ENCODE measurements around the gene CFAP251. TPM values are rescaled to one million over a fixed set of nuclear protein-coding genes. Genes with fewer than 3 reads are reported as not detected.
"Not testable (repeated sequence)": the region's sequence is repeated elsewhere in the genome, so short reads cannot be mapped to it uniquely, and the experiment has no call there.

CFAP251 gene, protein sequence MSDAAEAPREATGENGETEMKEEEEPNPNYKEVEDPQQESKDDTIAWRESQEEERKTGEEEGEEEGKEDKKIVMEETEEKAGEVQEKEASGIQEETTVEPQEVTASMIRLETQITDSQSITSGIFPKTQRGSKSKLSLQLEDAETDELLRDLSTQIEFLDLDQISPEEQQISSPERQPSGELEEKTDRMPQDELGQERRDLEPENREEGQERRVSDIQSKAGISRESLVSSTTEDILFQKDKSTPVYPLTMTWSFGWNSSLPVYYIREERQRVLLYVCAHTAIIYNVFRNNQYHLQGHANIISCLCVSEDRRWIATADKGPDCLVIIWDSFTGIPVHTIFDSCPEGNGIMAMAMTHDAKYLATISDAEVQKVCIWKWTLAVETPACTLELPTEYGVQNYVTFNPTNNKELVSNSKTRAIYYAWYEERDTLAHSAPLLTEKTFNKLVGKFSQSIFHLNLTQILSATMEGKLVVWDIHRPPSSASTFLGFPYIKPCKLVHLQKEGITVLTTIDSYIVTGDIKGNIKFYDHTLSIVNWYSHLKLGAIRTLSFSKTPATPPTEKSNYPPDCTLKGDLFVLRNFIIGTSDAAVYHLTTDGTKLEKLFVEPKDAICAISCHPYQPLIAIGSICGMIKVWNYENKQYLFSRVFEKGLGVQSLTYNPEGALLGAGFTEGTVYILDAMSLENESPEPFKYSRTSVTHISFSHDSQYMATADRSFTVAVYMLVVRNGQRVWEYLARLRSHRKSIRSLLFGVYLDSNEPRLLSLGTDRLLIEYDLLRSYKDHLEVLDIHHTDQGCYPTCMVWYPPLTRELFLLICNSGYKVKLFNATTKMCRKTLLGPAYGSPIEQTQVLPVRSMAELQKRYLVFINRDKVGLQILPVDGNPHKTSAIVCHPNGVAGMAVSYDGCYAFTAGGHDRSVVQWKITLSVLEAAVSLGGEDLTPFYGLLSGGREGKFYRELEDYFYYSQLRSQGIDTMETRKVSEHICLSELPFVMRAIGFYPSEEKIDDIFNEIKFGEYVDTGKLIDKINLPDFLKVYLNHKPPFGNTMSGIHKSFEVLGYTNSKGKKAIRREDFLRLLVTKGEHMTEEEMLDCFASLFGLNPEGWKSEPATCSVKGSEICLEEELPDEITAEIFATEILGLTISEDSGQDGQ
- 1.8 TPM for polyA plus RNA-seq (2012; ENCODE audit: low read depth, missing spikeins)

DNA sequence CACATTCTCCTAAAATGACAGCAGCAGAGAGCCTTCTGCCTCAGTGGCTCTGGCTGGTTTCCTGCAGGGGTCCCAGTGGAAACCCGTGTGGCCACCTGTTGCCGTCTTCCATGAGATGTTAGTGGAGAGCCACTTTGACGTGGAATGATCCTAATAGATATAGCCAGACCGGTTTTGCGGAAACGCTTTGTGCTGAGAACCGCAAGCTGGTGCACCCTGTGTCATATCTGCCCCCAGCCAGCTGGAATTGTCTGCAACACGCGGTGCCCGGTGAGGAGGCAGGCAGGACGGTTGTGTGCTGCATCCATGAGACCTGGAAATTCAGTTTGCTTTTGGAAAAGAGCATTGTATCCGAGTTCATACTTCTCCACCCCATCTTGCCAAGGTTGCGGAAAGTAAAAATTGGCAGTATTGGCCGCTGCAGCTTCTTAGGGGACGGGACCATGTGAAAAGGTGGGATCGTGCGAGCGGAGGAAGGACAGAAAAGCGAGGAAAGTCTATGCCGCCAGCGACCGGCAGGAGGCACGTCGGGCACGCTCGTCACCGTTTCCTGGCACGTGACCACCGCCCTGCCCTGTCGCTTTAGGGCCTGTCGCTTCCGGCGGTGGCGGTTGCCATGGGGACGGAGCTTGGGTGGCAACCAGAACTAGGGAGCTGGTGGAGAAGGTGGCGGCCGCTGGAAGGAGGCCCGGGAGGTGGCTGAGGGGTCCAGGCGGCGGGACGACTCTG, at the start of gene CFAP251:
CFAP251 (plus strand) TSS at position 643 of the 729 bp plus-strand sequence. CDS start 2,714 bp downstream, outside the sequence.
- no peak for TF ChIP-seq TAF1 (IDR thresholded peaks at IDR 0.05; ENCODE audit: low read depth, low read length)
- no peak for TF ChIP-seq PAX5 (IDR thresholded peaks at IDR 0.05; ENCODE audit: insufficient read depth, low read length, severe bottlenecking)
- peak; percentile 25; the same call in 1 of the 2 replicates for TF ChIP-seq POLR2AphosphoS5 (IDR thresholded peaks at IDR 0.05; ENCODE audit: low read depth, low read length)
- TF ChIP-seq POLR2A (IDR thresholded peaks at IDR 0.05; ENCODE audit: low read depth, low read length): no peak; the same call in 1 of the 2 replicates
- no peak for TF ChIP-seq POU2F2 (IDR thresholded peaks at IDR 0.05; ENCODE audit: low read depth, low read length)
- TF ChIP-seq SPI1 (IDR thresholded peaks at IDR 0.05; ENCODE audit: low read depth, low read length): no peak
- peak; percentile 89 for DNase-seq (ENCODE audit: insufficient read length, low spot score)
- FAIRE-seq: peak; percentile 99

DNA sequence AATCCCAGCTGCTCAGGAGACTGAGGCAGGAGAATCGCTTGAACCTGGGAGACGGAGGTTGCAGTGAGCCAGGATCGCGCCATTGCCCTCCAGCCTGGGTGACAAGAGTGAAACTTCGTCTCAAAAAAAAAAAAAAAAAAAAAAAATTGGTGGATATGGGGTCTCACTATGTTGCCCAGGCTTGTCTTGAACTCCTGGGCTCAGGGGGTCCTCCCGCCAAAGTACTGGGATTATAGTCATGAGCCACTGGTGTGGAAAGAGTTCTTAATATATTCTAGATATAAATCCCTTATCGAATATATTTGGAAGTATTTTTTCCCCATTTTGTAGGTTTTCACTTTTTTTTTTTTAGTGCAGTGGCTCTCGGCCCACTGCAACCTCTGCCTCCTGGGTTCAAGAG, 49.2 kb upstream of the CFAP251 start:
- not testable (repeated sequence) for DNase-seq (ENCODE audit: insufficient read length, low spot score); FAIRE-seq

DNA sequence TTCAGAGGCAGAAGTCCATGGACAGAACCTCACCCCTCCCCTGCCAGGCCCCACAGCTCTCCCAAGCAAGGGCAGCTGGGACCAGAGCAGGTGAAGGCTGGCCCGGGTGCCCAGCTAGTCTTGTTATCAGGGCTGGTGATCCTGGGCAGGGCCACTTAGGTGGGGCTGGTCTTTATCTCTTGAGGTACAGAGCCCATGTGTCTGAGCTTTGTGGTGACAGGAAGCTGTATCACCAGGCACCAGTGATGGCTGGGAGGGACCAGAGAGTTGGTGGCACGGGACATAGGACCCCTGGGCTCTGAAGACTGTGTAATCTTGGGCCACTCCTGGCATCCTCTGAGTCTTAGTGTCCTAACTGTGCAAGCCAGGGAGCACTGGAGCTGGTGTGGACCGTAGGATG, 46.9 kb upstream of the CFAP251 start:
- no peak for TF ChIP-seq POLR2A (IDR thresholded peaks at IDR 0.05; ENCODE audit: low read depth, low read length)
- no peak for TF ChIP-seq SPI1 (IDR thresholded peaks at IDR 0.05; ENCODE audit: low read depth, low read length)
- TF ChIP-seq PAX5 (IDR thresholded peaks at IDR 0.05; ENCODE audit: insufficient read depth, low read length, severe bottlenecking): no peak
- DNase-seq (ENCODE audit: insufficient read length, low spot score): no peak
- FAIRE-seq: no peak

DNA sequence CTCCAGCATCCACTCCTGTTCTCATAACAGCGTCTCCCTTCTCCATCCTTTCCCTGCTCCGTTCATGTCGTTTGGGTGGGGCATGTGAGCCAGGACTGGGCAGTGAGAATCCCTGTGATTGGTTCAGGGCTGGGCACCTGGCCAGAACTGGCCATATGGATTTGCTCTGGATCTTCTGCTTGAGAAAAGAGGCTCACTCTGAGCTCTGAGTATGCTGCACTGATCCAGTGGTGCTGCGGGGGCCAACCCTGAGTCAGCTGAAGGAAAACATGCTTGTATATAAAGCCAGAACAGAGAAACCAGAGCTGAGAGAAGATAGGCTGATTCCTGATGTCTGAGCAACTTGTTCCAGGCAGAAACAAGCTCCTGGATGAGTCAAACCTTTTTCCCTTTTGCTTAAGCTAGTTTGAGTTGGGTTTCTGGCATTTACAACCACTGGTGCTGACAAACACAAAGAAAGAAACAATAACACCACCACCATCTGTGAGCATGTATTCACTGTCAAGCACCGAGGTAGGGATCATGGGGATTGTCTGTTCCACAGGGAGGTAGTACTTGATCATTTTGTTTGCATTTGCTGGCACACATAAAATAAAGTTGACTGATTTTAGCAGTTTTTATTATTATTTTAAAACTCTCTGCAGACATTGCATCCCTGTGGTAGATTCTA, 45.7 kb upstream of the CFAP251 start:
- FAIRE-seq: no peak
- TF ChIP-seq TAF1 (IDR thresholded peaks at IDR 0.05; ENCODE audit: low read depth, low read length) (no peak), POLR2A (IDR thresholded peaks at IDR 0.05; ENCODE audit: low read depth, low read length) (no peak), PAX5 (IDR thresholded peaks at IDR 0.05; ENCODE audit: insufficient read depth, low read length, severe bottlenecking) (no peak), POLR2AphosphoS5 (IDR thresholded peaks at IDR 0.05; ENCODE audit: low read depth, low read length) (no peak), POU2F2 (IDR thresholded peaks at IDR 0.05; ENCODE audit: low read depth, low read length) (no peak), SPI1 (IDR thresholded peaks at IDR 0.05; ENCODE audit: low read depth, low read length) (no peak)
- no peak for DNase-seq (ENCODE audit: insufficient read length, low spot score)

DNA sequence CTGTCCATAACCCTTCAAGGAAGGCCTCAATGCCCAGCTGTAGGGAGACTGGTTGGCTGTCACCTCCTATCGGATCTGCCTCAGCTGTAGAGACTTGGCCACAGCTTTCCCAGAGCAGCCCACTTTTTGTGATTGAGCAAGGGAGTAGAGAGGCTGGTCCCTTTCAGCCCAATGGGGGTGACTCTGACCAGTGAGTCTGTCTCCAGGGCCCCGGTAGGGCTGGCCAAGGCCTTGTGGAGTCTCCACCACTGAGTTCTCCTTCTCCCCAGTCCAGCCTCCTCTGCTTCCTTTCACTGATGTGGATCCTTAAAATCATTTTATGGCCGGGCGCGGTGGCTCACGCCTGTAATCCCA, 45.2 kb upstream of the CFAP251 start:
- TF ChIP-seq TAF1 (IDR thresholded peaks at IDR 0.05; ENCODE audit: low read depth, low read length): no peak

DNA sequence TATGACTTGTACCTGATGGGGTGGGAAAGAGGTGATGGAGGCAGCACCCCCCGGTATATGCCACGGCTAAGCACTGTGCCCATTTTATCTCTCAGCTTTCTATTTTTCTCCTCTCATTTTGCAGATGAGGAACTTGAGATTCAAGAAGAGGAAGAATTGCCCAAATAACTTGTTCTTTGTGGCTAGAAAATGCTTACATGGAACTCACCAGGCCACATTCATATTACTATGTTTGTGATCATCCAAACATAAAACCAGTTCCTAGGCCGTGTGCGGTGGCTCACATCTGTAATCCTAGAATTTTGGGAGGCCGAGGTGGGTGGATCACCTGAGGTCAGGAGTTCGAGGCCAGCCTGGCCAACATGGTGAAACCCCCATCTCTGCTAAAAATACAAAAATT, 44.3 kb upstream of the CFAP251 start:
- no peak for TF ChIP-seq TAF1 (IDR thresholded peaks at IDR 0.05; ENCODE audit: low read depth, low read length)
- no peak for TF ChIP-seq POU2F2 (IDR thresholded peaks at IDR 0.05; ENCODE audit: low read depth, low read length)
- no peak for TF ChIP-seq PAX5 (IDR thresholded peaks at IDR 0.05; ENCODE audit: insufficient read depth, low read length, severe bottlenecking)
- no peak for TF ChIP-seq SPI1 (IDR thresholded peaks at IDR 0.05; ENCODE audit: low read depth, low read length)
- no peak for TF ChIP-seq POLR2A (IDR thresholded peaks at IDR 0.05; ENCODE audit: low read depth, low read length)
- TF ChIP-seq POLR2AphosphoS5 (IDR thresholded peaks at IDR 0.05; ENCODE audit: low read depth, low read length): no peak
- DNase-seq (ENCODE audit: insufficient read length, low spot score): no peak
- no peak for FAIRE-seq

More for the DNA sequence above, 45.2 kb upstream of the CFAP251 start:
- DNase-seq (ENCODE audit: insufficient read length, low spot score): no peak
- FAIRE-seq: no peak

DNA sequence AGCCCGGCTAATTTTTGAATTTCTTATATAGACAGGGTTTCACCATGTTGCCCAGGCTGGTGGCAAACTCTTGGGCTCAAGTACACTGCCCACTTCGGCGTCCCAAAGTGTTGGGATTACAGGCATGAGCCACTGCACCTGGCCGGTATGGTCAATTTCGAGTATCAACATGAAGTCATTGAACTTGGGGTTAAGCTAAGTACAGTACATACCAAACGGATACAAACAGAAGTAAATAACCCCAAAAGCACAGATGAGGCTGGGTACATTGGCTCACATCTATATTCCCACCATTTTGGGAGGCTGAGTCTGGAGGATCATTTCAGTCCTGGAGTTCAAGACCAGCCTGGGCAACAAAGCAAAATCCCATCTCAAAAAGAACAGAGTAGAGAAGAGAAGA, 42.8 kb upstream of the CFAP251 start:
- TF ChIP-seq POLR2A (IDR thresholded peaks at IDR 0.05; ENCODE audit: low read depth, low read length): no peak
- TF ChIP-seq TAF1 (IDR thresholded peaks at IDR 0.05; ENCODE audit: low read depth, low read length): no peak
- TF ChIP-seq POU2F2 (IDR thresholded peaks at IDR 0.05; ENCODE audit: low read depth, low read length): no peak
- TF ChIP-seq SPI1 (IDR thresholded peaks at IDR 0.05; ENCODE audit: low read depth, low read length): no peak
- TF ChIP-seq PAX5 (IDR thresholded peaks at IDR 0.05; ENCODE audit: insufficient read depth, low read length, severe bottlenecking): no peak
- TF ChIP-seq POLR2AphosphoS5 (IDR thresholded peaks at IDR 0.05; ENCODE audit: low read depth, low read length): no peak
- DNase-seq (ENCODE audit: insufficient read length, low spot score): no peak
- no peak for FAIRE-seq

DNA sequence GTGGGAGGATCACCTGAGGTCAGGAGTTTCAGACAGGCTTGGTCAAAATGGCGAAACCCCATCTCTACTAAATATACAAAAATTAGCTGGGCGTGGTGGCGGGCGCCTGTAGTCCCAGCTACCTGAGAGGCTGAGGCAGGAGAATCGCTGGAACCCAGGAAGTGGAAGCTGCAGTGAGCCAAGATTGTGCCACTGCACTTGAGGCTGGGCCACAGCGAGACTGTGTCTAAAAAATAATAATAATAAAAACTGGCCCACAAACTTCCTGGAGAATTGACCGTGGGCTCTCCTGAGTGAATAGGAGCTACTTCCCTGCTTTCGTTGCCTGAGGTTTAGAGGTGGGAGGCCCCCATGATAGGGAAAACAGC, 42.3 kb upstream of the CFAP251 start:
- not testable (repeated sequence) for DNase-seq (ENCODE audit: insufficient read length, low spot score); FAIRE-seq

DNA sequence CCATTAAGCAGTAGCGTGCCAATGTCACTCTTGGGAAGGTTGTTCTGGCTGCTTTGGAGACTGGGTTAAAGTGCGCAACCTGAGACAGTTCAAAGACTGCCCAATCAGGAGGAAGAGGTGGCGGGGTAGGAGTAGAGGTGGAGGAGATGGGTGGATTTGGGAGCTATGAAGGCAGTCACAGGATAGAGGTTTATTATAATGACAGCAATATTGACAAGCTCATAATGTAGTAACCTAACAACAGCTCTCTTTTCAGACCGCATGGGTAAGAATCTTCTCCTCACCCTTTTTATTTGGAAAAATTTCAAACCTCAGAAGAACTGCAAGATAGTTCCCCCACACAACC, 35.1 kb upstream of the CFAP251 start:
- FAIRE-seq: no peak
- TF ChIP-seq POLR2AphosphoS5 (IDR thresholded peaks at IDR 0.05; ENCODE audit: low read depth, low read length) (no peak), POU2F2 (IDR thresholded peaks at IDR 0.05; ENCODE audit: low read depth, low read length) (no peak), SPI1 (IDR thresholded peaks at IDR 0.05; ENCODE audit: low read depth, low read length) (no peak), PAX5 (IDR thresholded peaks at IDR 0.05; ENCODE audit: insufficient read depth, low read length, severe bottlenecking) (no peak), POLR2A (IDR thresholded peaks at IDR 0.05; ENCODE audit: low read depth, low read length) (no peak), TAF1 (IDR thresholded peaks at IDR 0.05; ENCODE audit: low read depth, low read length) (no peak)
- no peak for DNase-seq (ENCODE audit: insufficient read length, low spot score)

DNA sequence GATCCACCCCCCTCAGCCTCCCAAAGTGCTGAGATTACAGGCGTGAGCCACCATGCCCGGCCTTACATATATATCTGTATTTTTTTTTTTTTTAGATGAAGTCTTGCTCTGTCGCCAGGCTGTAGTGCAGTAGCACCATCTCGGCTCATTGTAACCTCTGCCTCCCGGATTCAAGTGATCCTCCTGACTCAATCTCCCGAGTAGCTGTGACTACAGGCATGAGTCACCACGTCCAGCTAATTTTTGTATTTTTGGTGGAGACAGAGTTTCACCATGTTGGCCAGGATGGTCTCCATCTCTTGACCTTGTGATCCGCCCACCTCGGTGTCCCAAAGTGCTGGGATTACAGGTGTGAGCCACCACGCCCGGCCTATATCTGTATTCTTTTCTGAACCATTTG, 33.3 kb upstream of the CFAP251 start:
- DNase-seq (ENCODE audit: insufficient read length, low spot score); FAIRE-seq: not testable (repeated sequence)
